ENCODE data around the gene ERC2.

Gene ERC2

GRCh38 chr3:55792009-55792408 is 676.3 kb downstream of the ERC2 start:
- FAIRE-seq (no peak), DNase-seq (ENCODE audit: insufficient read length) (no peak)
- TF ChIP-seq POLR2A (IDR thresholded peaks at IDR 0.05; ENCODE audit: low read depth, low read length) (no peak), TAF1 (IDR thresholded peaks at IDR 0.05; ENCODE audit: borderline replicate concordance, low read depth, low read length) (no peak), POLR2AphosphoS5 (IDR thresholded peaks at IDR 0.05; ENCODE audit: low read depth, low read length) (no peak)

- FAIRE-seq (no peak), DNase-seq (ENCODE audit: insufficient read length) (no peak)
- no peak for TF ChIP-seq POLR2A (IDR thresholded peaks at IDR 0.05; ENCODE audit: low read depth, low read length)
- no peak for TF ChIP-seq POLR2AphosphoS5 (IDR thresholded peaks at IDR 0.05; ENCODE audit: low read depth, low read length)
- no peak for TF ChIP-seq TAF1 (IDR thresholded peaks at IDR 0.05; ENCODE audit: borderline replicate concordance, low read depth, low read length)
Measured at GRCh38 chr3:55790596-55791350, 677.5 kb downstream of the ERC2 start.

DNA sequence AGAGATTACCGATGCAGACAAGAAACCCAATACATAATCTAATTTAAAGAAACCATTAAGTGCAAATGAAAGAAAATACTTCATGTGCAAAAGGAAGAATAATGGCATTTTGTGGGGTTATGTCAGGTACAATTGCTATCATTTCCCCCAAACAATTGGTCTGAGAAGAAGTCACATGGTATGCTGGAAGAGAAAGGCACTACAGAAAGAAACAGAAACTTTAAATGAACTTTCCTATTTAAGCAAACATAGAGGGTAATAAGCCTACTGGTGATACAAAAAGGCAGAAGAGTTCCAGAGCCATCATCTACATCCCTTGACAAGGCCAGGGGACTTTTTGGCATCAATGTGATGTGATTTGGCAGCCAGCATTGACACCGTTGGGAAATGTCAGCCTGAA is 678.8 kb downstream of the ERC2 start:
- no peak for TF ChIP-seq POLR2AphosphoS5 (IDR thresholded peaks at IDR 0.05; ENCODE audit: low read depth, low read length)
- no peak for TF ChIP-seq TAF1 (IDR thresholded peaks at IDR 0.05; ENCODE audit: borderline replicate concordance, low read depth, low read length)
- TF ChIP-seq POLR2A (IDR thresholded peaks at IDR 0.05; ENCODE audit: low read depth, low read length): no peak
- DNase-seq (ENCODE audit: insufficient read length): no peak
- FAIRE-seq: no peak

- no peak for TF ChIP-seq POLR2A (IDR thresholded peaks at IDR 0.05; ENCODE audit: low read depth, low read length)
- no peak for TF ChIP-seq POLR2AphosphoS5 (IDR thresholded peaks at IDR 0.05; ENCODE audit: low read depth, low read length)
- no peak for TF ChIP-seq TAF1 (IDR thresholded peaks at IDR 0.05; ENCODE audit: borderline replicate concordance, low read depth, low read length)
- no peak for DNase-seq (ENCODE audit: insufficient read length)
- no peak for FAIRE-seq
Measured at GRCh38 chr3:55782807-55783206, 685.5 kb downstream of the ERC2 start.

DNA sequence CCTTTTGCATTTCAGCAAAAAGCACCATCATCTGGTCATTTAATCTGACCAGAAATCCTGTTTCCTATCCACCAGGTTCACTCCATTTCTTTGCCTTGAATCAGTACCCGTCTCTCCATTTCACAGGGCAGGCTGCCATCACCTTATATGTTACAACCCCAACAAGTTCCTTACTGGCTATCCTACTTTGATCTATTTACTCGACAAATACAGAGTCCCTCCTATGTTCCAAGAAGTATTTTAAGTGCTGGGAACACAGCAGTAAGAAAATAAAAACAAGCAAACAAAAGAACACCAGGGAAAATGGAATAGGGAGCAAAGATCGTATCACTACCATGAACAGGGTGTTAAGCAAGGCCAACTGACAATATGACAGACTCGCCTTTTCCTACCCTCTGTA is 685.9 kb downstream of the ERC2 start:
- DNase-seq (ENCODE audit: insufficient read length) (no peak), FAIRE-seq (no peak)
- TF ChIP-seq POLR2A (IDR thresholded peaks at IDR 0.05; ENCODE audit: low read depth, low read length) (no peak), TAF1 (IDR thresholded peaks at IDR 0.05; ENCODE audit: borderline replicate concordance, low read depth, low read length) (no peak), POLR2AphosphoS5 (IDR thresholded peaks at IDR 0.05; ENCODE audit: low read depth, low read length) (no peak)

GRCh38 chr3:55780913-55781312 is 687.4 kb downstream of the ERC2 start:
- DNase-seq (ENCODE audit: insufficient read length) (no peak), FAIRE-seq (no peak)
- TF ChIP-seq POLR2AphosphoS5 (IDR thresholded peaks at IDR 0.05; ENCODE audit: low read depth, low read length): no peak
- no peak for TF ChIP-seq TAF1 (IDR thresholded peaks at IDR 0.05; ENCODE audit: borderline replicate concordance, low read depth, low read length)
- TF ChIP-seq POLR2A (IDR thresholded peaks at IDR 0.05; ENCODE audit: low read depth, low read length): no peak

DNA sequence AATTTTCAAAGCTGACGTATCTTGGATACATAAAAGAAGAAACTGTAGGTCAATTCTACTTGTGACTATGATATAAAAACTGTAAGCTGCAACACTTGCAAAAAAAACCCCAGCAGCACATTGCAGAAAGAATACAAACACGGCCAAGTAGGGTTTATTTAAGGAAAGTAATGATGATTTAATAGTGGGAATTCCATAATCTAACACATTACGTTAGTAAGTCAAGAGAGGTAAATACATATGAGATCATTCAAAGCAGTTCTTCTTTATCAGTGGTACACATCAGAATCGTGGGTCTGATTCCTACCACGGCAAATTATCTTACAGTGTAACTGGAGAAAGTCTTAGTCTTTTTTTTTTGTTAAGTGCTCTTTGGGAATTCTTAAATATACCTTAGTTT is 688.7 kb downstream of the ERC2 start:
- TF ChIP-seq POLR2A (IDR thresholded peaks at IDR 0.05; ENCODE audit: low read depth, low read length) (no peak), POLR2AphosphoS5 (IDR thresholded peaks at IDR 0.05; ENCODE audit: low read depth, low read length) (no peak), TAF1 (IDR thresholded peaks at IDR 0.05; ENCODE audit: borderline replicate concordance, low read depth, low read length) (no peak)
- FAIRE-seq (no peak), DNase-seq (ENCODE audit: insufficient read length) (no peak)

- TF ChIP-seq POLR2A (IDR thresholded peaks at IDR 0.05; ENCODE audit: low read depth, low read length): no peak
- TF ChIP-seq POLR2AphosphoS5 (IDR thresholded peaks at IDR 0.05; ENCODE audit: low read depth, low read length): no peak
- no peak for TF ChIP-seq TAF1 (IDR thresholded peaks at IDR 0.05; ENCODE audit: borderline replicate concordance, low read depth, low read length)
- FAIRE-seq: no peak
- DNase-seq (ENCODE audit: insufficient read length): no peak
Measured at GRCh38 chr3:55775366-55776154, 692.7 kb downstream of the ERC2 start.

GRCh38 chr3:55774856-55775255 is 693.4 kb downstream of the ERC2 start:
- no peak for DNase-seq (ENCODE audit: insufficient read length)
- FAIRE-seq: no peak
- TF ChIP-seq POLR2A (IDR thresholded peaks at IDR 0.05; ENCODE audit: low read depth, low read length) (no peak), POLR2AphosphoS5 (IDR thresholded peaks at IDR 0.05; ENCODE audit: low read depth, low read length) (no peak), TAF1 (IDR thresholded peaks at IDR 0.05; ENCODE audit: borderline replicate concordance, low read depth, low read length) (no peak)

DNA sequence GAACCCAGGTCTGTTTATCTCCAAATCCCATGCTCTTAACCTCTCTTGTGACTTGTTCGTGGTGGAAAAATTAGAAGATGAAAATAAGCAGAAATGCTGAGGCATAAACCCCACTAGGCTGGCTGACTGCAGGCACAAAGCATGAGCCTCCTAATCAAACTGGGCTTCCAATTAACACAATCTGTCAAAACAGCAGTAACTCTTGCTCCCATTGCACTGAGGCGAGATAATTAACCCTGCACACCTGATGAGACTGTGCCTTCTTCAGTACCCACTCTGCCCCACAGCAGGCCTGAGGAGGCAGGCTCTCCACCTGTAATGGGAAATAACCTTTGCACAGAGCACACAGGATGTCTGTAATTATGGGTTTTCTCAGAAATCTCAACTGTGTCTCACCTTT is 696.8 kb downstream of the ERC2 start:
- no peak for DNase-seq (ENCODE audit: insufficient read length)
- no peak for FAIRE-seq
- TF ChIP-seq POLR2AphosphoS5 (IDR thresholded peaks at IDR 0.05; ENCODE audit: low read depth, low read length) (no peak), TAF1 (IDR thresholded peaks at IDR 0.05; ENCODE audit: borderline replicate concordance, low read depth, low read length) (no peak), POLR2A (IDR thresholded peaks at IDR 0.05; ENCODE audit: low read depth, low read length) (no peak)

DNA sequence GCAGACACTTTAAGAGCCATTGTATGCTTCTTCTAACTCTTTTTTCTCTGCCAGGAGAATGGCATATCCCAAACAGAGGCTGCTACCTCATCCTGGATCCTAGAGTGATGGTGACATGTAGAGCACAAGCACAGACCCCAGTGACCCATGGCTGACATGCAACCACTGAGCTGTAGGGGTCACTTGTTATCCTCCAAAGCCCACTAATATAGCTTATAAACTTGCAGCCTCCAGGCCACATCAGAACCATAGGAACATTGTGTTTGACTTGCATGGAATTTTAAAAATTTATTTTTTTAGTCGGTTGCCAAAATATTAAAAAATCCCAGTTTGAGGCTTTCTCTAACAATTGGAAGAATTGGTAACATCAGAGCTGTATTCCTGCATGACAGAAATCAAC is 698.2 kb downstream of the ERC2 start:
- TF ChIP-seq POLR2A (IDR thresholded peaks at IDR 0.05; ENCODE audit: low read depth, low read length) (no peak), TAF1 (IDR thresholded peaks at IDR 0.05; ENCODE audit: borderline replicate concordance, low read depth, low read length) (no peak), POLR2AphosphoS5 (IDR thresholded peaks at IDR 0.05; ENCODE audit: low read depth, low read length) (no peak)
- FAIRE-seq (no peak), DNase-seq (ENCODE audit: insufficient read length) (no peak)

DNA sequence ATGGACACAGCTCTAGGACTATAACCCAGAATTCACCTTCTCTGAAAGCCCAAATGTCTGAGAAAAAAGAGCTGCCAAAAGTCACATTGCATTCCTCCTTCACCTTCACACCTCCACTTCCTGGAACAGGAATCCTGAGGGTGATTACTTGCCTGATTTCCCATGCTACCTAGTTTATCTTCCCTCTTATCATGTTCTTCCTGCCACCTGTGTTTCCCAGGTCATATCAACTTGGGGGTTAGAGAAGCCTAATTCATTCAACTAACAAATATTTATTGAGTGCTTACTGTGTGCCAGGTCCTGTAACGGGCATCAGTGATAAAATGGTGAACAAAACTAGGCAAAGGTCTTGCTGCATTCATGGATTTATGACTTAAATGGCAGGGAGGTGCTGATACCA is 701.5 kb downstream of the ERC2 start:
- no peak for TF ChIP-seq POLR2AphosphoS5 (IDR thresholded peaks at IDR 0.05; ENCODE audit: low read depth, low read length)
- TF ChIP-seq POLR2A (IDR thresholded peaks at IDR 0.05; ENCODE audit: low read depth, low read length): no peak
- no peak for TF ChIP-seq TAF1 (IDR thresholded peaks at IDR 0.05; ENCODE audit: borderline replicate concordance, low read depth, low read length)
- FAIRE-seq (no peak), DNase-seq (ENCODE audit: insufficient read length) (no peak)

Data from GM12892 (cell line).